Measurements from ENCODE around the gene FBP2. TPM values are rescaled to one million over a fixed set of nuclear protein-coding genes. Genes with fewer than 3 reads are reported as not detected.

FBP2 gene
- total RNA-seq, 1 experiment from 2014 or later, result not detected

DNA sequence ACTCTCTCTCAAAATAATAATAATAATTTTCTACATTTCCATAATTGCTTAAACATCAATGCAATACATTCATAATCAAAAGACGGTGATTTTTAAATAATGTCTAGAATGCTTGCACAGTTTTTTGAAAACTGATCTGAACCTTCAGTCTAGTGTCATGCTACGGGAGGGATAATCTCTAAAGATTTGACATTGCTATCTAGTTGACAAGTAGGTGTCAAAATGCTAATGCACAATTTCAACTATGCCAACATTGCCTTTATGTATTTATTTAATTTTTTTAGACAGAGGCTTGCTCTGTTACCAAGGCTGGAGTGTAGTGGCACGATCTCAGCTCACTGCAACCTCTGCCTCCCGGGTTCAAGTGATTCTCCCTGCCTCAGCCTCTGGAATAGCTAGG lies 54.7 kb downstream of the FBP2 start:
- TF ChIP-seq, protein P1, sequence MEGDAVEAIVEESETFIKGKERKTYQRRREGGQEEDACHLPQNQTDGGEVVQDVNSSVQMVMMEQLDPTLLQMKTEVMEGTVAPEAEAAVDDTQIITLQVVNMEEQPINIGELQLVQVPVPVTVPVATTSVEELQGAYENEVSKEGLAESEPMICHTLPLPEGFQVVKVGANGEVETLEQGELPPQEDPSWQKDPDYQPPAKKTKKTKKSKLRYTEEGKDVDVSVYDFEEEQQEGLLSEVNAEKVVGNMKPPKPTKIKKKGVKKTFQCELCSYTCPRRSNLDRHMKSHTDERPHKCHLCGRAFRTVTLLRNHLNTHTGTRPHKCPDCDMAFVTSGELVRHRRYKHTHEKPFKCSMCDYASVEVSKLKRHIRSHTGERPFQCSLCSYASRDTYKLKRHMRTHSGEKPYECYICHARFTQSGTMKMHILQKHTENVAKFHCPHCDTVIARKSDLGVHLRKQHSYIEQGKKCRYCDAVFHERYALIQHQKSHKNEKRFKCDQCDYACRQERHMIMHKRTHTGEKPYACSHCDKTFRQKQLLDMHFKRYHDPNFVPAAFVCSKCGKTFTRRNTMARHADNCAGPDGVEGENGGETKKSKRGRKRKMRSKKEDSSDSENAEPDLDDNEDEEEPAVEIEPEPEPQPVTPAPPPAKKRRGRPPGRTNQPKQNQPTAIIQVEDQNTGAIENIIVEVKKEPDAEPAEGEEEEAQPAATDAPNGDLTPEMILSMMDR (IDR thresholded peaks at IDR 0.05; ENCODE audit: unreplicated experiment), result no peak
- ChIA-PET POLR2A (no interaction called here), CTCF (no interaction called here)
- no TSS peak for BruUV-seq (replicated peaks)
- Mint-ChIP-seq H3K36me3 (ENCODE audit: insufficient read depth, unreplicated experiment) (no peaks in the 10 kb centered on the region), H3K27ac (ENCODE audit: low read depth, unreplicated experiment) (no peak overlapping the region), H3K9me3 (ENCODE audit: unreplicated experiment) (no peaks in the 10 kb centered on the region), H3K4me1 (ENCODE audit: insufficient read depth, unreplicated experiment) (no peaks in the 10 kb centered on the region), H3K27me3 (ENCODE audit: insufficient read depth, unreplicated experiment) (peaks cover 24% of the 10 kb centered on the region), H3K4me3 (ENCODE audit: unreplicated experiment) (no peak overlapping the region)
- intact Hi-C loops (cut with micrococcal nuclease), result no loop called here
- no peak for DNase-seq (ENCODE audit: unreplicated experiment)

GRCh38 chr9:94534901-94535300 lies 58.7 kb downstream of the FBP2 start:
- BruUV-seq (replicated peaks), result no TSS peak
- POLR2A ChIA-PET, result no interaction called here

DNA sequence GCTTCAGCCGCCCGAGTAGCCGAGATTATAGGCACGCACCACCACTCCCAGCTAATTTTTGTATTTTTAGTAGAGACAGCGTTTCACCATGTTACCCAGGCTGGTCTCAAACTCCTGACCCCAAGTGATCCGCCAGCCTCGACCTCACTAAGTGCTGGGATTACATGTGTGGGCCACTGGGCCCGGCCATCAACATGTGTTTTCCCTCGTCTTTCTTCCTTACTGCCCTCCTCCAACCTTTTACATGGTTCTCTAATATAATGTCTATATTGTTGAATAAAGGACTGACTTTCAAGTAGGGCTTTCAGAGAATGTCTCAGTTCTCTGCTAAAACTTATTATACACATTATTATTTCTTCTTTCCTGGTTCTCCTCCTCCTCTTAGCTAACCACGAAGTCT lies 60.0 kb downstream of the FBP2 start:
- POLR2A ChIA-PET, result no interaction called here
- BruUV-seq (replicated peaks), result no TSS peak

More at GRCh38 chr9:94534901-94535300, 58.7 kb downstream of the FBP2 start:
- no peak for DNase-seq (ENCODE audit: unreplicated experiment)
- no peaks in the 10 kb centered on the region for H3K4me1 Mint-ChIP-seq (ENCODE audit: insufficient read depth, unreplicated experiment)
- TF ChIP-seq, protein P1 (IDR thresholded peaks at IDR 0.05; ENCODE audit: unreplicated experiment), result no peak
- H3K9me3 Mint-ChIP-seq (ENCODE audit: unreplicated experiment), result no peaks in the 10 kb centered on the region
- intact Hi-C loops (cut with micrococcal nuclease), result no loop called here
- no peaks in the 10 kb centered on the region for H3K27me3 Mint-ChIP-seq (ENCODE audit: insufficient read depth, unreplicated experiment)
- no peak overlapping the region for H3K4me3 Mint-ChIP-seq (ENCODE audit: unreplicated experiment)
- H3K36me3 Mint-ChIP-seq (ENCODE audit: insufficient read depth, unreplicated experiment), result no peaks in the 10 kb centered on the region
- no peak overlapping the region for H3K27ac Mint-ChIP-seq (ENCODE audit: low read depth, unreplicated experiment)
- CTCF ChIA-PET, result interaction anchor here (0.6 kb wide), 1 partner anchor 514 kb away, joined by 3 read pairs; no protein-coding TSS in a partner anchor

GRCh38 chr9:94533155-94533554 lies 60.5 kb downstream of the FBP2 start:
- ChIA-PET POLR2A (no interaction called here), CTCF (no interaction called here)
- Mint-ChIP-seq H3K27me3 (ENCODE audit: insufficient read depth, unreplicated experiment) (no peaks in the 10 kb centered on the region), H3K4me3 (ENCODE audit: unreplicated experiment) (no peak overlapping the region), H3K36me3 (ENCODE audit: insufficient read depth, unreplicated experiment) (no peaks in the 10 kb centered on the region), H3K27ac (ENCODE audit: low read depth, unreplicated experiment) (no peak overlapping the region), H3K9me3 (ENCODE audit: unreplicated experiment) (no peaks in the 10 kb centered on the region), H3K4me1 (ENCODE audit: insufficient read depth, unreplicated experiment) (no peaks in the 10 kb centered on the region)
- BruUV-seq (replicated peaks), result no TSS peak
- DNase-seq (ENCODE audit: unreplicated experiment), result no peak
- intact Hi-C loops (cut with micrococcal nuclease), result no loop called here
- TF ChIP-seq, protein P1 (IDR thresholded peaks at IDR 0.05; ENCODE audit: unreplicated experiment), result no peak

More for the DNA sequence above, 60.0 kb downstream of the FBP2 start:
- TF ChIP-seq, protein P1 (IDR thresholded peaks at IDR 0.05; ENCODE audit: unreplicated experiment), result no peak
- CTCF ChIA-PET, result interaction anchor here (0.8 kb wide), 1 partner anchor 44 kb away, joined by 3 read pairs; no protein-coding TSS in a partner anchor
- H3K27ac Mint-ChIP-seq (ENCODE audit: low read depth, unreplicated experiment), result no peak overlapping the region
- intact Hi-C loops (cut with micrococcal nuclease), result no loop called here
- no peak for DNase-seq (ENCODE audit: unreplicated experiment)
- no peaks in the 10 kb centered on the region for H3K27me3 Mint-ChIP-seq (ENCODE audit: insufficient read depth, unreplicated experiment)
- no peak overlapping the region for H3K4me3 Mint-ChIP-seq (ENCODE audit: unreplicated experiment)
- H3K9me3 Mint-ChIP-seq (ENCODE audit: unreplicated experiment), result no peaks in the 10 kb centered on the region
- no peaks in the 10 kb centered on the region for H3K4me1 Mint-ChIP-seq (ENCODE audit: insufficient read depth, unreplicated experiment)
- no peaks in the 10 kb centered on the region for H3K36me3 Mint-ChIP-seq (ENCODE audit: insufficient read depth, unreplicated experiment)

All from MCF 10A (cell line).